T1000 (cell line): ENCODE results near the gene CHD2.
"Not testable (repeated sequence)": the region's sequence is repeated elsewhere in the genome, so short reads cannot be mapped to it uniquely, and the experiment has no call there.

Source experiments
- DNase-seq: peaks from one replicate; lab custom pipeline; 2025; ENCODE audit warnings: mixed read lengths; lab: John Stamatoyannopoulos, UW

CHD2 gene

GRCh38 chr15:93019090-93019489, 119.0 kb downstream of the CHD2 start:
- no peak for DNase-seq

- no peak for DNase-seq
Observed at GRCh38 chr15:93019971-93020370, 119.8 kb downstream of the CHD2 start.

GRCh38 chr15:93020976-93021772, 121.0 kb downstream of the CHD2 start:
- no peak for DNase-seq

- no peak for DNase-seq
Observed at GRCh38 chr15:93024293-93024692, 124.2 kb downstream of the CHD2 start.

GRCh38 chr15:93024716-93025624, 124.8 kb downstream of the CHD2 start:
- DNase-seq: no peak

- DNase-seq: no peak
Observed at GRCh38 chr15:93025625-93025982, 125.5 kb downstream of the CHD2 start.

- no peak for DNase-seq
Observed at GRCh38 chr15:93026380-93026817, 126.3 kb downstream of the CHD2 start.

GRCh38 chr15:93027413-93027812, 127.3 kb downstream of the CHD2 start:
- DNase-seq: no peak

- DNase-seq: no peak
Observed at GRCh38 chr15:93028111-93028631, 128.0 kb downstream of the CHD2 start.

GRCh38 chr15:93028632-93029213, 128.6 kb downstream of the CHD2 start:
- DNase-seq: no peak

- no peak for DNase-seq
Observed at GRCh38 chr15:93029214-93029835, 129.2 kb downstream of the CHD2 start.

GRCh38 chr15:93029836-93030429, 129.8 kb downstream of the CHD2 start:
- DNase-seq: no peak

GRCh38 chr15:93030430-93031102, 130.4 kb downstream of the CHD2 start:
- peak; percentile 20 for DNase-seq

GRCh38 chr15:93031103-93031464, 131.0 kb downstream of the CHD2 start:
- DNase-seq: no peak

- not testable (repeated sequence) for DNase-seq
Observed at GRCh38 chr15:93031557-93032384, 131.6 kb downstream of the CHD2 start.

- not testable (repeated sequence) for DNase-seq
Observed at GRCh38 chr15:93032515-93033206, 132.5 kb downstream of the CHD2 start.

- DNase-seq: no peak
Observed at GRCh38 chr15:93033434-93034045, 133.4 kb downstream of the CHD2 start.

GRCh38 chr15:93034512-93034911, 134.4 kb downstream of the CHD2 start:
- DNase-seq: no peak
